Measurements from ENCODE around the gene CERCAM.

CERCAM gene

GRCh38 chr9:128457207-128457606 is 36.5 kb downstream of the CERCAM start:
- no peak for DNase-seq

- no peak for DNase-seq
These were observed 38.4 kb downstream of the CERCAM start for GRCh38 chr9:128459011-128459410.

DNA sequence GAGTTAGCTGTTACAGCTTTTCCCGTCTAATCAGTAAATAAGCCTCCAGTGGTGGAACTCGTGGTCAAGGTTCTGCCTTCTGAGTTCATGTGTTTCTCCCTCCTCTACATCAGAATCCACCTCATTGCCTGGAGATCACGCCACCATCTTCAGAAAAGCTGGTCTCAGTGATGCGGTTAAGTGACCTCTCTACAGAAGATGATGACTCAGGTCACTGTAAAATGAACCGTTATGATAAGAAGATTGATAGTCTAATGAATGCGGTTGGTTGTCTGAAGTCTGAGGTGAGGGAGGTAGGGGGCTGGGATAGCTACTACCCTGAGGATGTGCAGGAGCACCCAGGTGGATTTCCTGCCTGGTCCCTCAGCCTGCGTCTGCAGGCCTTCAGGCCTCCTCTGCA is 48.4 kb downstream of the CERCAM start:
- DNase-seq, result no peak

DNA sequence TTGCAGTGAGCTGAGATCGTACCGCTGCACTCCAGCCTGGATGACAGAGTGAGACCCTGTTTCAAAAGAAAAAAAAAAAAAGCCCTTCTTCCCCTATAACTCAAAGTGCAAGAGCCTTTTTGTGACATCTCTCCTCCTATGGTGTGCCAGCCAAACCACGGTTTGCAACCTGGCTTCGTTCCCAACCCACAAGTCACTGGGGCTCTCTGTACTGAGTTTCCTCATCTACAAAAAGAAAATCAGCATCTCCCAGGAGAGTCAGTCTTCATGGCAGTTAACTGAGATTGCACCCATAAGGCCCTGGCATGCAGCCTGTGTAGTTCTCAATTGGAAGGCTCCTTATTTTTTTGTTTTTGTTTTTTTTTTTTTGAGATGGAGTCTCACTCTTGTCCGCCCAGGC is 49.9 kb downstream of the CERCAM start:
- DNase-seq, result no peak

DNA sequence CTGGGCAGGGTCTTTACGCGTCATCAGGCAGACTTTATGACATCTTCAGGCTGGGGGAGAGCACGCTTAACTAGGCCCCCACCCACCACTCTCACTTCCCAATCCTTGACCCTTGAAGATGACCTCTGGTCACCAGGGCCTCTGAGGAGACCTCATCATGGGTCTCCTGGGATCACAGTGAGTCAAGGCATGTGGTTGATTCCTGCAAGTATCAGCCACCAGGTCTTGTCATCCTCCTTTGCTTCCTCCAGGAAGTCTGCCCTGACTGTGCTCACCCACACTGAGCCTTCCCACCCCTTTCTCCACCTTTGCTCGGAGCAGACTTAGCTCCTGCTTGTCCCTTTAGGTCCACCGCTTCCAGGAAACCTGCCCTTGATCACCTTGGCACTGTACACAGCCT is 52.4 kb downstream of the CERCAM start:
- no peak for DNase-seq

- DNase-seq, result no peak
These were observed 55.2 kb downstream of the CERCAM start for GRCh38 chr9:128475867-128476266.

DNA sequence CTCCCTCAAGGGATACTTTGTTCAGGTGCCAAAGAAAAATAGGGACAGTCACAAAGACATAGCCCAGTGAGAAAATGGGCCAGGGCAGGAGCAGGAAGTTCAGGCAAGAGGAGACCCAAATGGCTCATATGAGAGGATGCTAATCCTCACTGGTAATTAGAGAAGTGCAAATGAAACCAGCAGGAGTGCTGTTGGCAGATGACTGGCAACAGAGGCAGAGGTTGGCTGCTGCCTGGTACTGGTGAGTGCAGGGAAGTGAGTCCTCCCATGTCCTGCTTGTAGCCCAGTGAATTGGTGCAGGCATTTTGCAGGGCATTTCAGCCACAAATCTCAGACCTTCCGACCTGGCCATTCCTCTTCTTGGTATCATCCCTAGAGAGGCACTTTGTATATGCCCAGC is 58.6 kb downstream of the CERCAM start:
- no peak for DNase-seq

DNA sequence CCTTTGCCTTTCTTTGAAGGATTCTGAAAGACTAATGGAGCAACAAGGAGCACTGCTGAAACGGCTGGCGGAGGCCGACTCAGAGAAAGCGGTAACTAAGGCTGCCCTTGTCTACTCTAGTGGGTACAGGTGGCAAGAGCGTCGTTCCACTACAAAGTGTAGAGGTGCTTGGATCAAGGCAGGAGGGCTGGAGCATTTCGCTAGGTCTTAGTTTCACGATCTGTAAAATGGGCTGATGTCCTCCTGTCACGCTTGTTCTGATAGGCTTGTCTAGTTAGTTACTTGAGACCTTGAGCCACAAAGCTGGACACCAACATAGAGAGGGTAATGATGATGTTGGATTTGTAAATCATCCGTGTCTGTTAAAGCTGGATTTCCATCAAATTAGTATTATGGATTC is 60.9 kb downstream of the CERCAM start:
- no peak for DNase-seq

DNA sequence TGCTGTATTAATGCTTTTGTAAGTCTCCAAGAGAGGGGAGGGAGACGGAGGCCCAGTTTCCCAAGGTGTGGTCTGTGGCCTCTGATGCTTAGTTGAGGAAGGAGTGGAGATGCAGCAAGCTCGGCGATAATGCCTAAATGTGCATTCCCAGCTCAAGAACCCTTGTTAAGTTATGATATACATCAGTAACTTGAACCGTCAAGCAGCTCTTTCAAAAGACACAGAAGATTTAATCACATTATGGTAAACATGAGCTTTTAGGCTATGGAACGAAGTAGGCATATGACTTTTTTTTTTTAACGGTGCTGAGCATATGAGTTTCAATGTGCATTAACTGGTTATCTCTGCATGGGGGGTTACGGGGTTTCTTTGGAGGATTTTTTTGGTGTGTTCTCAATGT is 61.5 kb downstream of the CERCAM start:
- no peak for DNase-seq

DNA sequence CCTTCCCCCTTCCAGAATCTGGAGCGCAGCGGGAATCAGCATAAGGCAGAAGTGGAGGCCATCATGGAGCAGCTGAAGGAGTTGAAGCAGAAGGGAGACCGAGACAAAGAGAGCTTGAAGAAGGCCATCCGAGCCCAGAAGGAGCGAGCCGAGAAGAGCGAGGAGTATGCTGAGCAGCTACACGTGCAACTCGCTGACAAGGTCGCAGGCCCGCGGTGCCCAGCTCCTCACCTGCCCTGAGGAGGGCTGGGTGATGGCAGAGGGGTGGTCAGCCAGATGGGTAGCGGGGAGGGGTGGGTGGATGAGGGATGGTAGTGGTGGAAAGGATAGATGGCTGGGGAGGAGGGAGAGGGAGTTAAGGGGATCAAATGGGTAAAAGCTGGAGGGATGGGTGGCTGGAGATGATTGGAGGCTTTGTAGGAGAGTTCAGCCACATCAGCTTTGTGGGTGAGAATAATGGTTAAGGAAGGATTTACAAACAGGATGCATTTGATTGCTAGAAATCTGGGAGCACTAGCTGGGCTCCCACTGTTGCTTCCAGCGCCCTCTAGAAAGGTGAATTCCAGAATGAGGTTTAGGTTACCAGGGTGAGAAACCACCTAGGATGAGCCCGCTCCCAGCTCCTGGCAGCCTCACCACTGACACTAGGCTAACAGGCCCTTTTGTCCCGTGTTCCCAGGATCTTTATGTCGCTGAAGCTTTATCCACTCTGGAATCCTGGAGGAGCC is 64.2 kb downstream of the CERCAM start:
- DNase-seq, result no peak

GRCh38 chr9:128485414-128485855 is 64.8 kb downstream of the CERCAM start:
- no peak for DNase-seq

- no peak for DNase-seq
These were observed 65.5 kb downstream of the CERCAM start for GRCh38 chr9:128486201-128486600.

Data from SW 1271 (cell line).